ENCODE results near the gene PIK3CD.

PIK3CD gene

GRCh38 chr1:9651565-9652378 lies at the start of gene PIK3CD:
PIK3CD (plus strand) TSS chr1:9651731; CDS start chr1:9710456, 58,725 bp downstream.
- DNase-seq (ENCODE audit: low read depth) = peak; percentile 64

GRCh38 chr1:9601942-9602793 lies 49.4 kb upstream of the PIK3CD start:
- no peak for DNase-seq (ENCODE audit: low read depth)

- DNase-seq (ENCODE audit: low read depth) = no peak
Observed at GRCh38 chr1:9602794-9603167, 48.8 kb upstream of the PIK3CD start.

DNA sequence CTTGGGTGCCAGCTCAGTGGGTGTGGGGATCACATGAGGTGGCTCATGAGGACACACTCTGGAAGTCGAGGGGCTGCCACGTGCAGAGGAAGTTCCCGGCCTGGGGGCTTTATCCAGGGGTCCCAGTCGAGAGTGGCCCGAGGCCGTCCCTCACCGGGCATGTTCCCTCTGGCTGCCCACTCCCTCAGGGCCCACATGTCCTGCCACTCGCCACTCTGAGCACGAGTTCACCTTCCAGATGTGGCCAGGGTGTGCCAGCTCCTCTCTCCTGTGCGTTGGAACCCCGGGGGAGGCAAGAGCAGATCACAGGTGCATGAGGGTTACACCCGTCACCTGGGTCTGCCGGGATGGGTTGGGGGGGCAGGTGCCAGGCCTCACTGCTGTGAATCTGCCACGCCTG lies 48.2 kb upstream of the PIK3CD start:
- DNase-seq (ENCODE audit: low read depth) = no peak

DNA sequence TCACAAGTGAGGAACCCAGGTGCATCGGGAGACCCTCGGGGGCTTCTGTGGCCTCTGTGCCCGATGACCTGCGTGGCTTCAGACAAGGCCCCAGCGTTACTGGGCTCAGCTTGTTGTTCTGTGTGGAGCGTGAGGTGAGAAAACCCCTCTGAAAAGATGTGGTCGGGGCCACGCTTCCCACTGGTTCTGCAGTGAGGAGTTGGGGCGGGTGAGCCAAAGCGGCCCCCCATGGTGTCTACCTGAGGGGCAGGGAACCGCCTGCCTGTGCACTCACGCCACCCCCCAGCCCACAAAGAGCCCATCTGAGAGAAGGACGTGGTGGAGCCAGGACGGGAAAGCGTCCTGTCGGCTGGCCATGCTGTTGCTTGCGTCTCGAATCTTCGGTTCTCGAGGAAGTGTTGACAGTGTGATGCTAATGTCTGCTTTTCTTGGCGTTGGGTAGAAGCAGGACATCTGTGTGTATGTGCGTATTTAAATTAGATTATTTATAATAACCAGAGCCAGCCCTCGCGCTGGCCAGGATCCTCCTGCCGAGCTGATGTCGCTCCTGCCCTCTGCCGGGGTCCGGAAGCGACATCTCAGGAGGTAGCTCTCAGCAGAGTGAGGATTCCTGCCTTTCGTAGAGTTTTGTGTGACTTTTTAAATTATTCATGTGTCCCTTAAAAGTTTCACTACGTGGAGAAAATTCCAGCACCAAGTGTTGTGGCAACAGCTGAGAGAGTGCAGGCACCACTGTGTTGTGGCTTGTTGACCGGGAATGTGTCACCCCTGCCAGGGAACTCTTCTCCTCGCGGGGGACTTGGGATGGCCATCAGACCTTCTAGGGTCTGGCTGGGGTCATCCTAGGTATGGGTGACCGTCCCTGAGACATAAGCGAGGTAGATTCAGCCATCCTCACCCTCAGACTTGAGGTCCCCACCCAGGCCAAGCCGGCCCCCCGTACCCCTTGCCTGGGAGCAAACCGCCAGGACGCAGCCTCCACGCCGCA lies 47.5 kb upstream of the PIK3CD start:
- DNase-seq (ENCODE audit: low read depth) = no peak

- no peak for DNase-seq (ENCODE audit: low read depth)
Observed at GRCh38 chr1:9604836-9605235, 46.7 kb upstream of the PIK3CD start.

GRCh38 chr1:9605946-9606455 lies 45.5 kb upstream of the PIK3CD start:
- no peak for DNase-seq (ENCODE audit: low read depth)

GRCh38 chr1:9606458-9606857 lies 45.1 kb upstream of the PIK3CD start:
- no peak for DNase-seq (ENCODE audit: low read depth)

DNA sequence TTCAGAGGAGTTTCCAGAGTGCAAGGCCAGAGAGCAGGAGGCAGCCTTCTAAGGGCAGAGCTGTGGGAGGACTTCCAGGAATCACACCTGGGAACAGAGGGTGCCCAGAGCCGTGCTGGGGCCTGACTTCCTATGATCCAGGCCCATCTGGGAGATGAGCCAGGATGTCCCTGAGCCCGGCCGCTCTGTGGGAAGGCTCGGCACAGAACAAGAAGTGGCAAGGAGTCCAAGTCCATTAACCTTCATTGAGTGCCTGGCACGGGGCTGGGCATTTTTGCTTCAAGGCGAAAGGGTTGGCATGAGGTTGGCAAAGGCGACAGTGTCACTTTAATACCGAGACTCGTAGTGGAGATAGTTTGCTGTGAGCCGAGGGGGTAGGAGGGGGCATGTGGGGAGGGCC lies 44.6 kb upstream of the PIK3CD start:
- DNase-seq (ENCODE audit: low read depth) = no peak

GRCh38 chr1:9607352-9607751 lies 44.2 kb upstream of the PIK3CD start:
- DNase-seq (ENCODE audit: low read depth) = no peak

DNA sequence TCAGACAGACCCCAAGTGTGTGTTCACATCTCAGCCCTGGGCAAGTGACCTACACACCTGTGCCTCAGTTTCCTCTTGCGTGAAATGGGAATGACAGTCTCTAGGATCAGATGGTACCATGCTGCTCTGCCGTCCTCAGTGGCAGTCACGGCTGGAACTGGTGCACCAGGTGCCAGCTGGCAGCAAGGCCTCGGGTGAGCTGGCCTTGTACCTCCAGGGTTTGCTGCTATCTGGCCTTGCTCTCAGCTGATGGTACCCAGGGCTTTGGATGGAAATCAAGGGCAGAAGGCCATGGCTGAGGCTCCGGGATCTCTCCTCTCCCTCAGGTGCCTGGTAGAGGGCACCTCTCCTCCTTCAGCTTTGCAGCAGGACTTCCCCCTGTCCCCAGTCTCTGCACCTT lies 41.5 kb upstream of the PIK3CD start:
- DNase-seq (ENCODE audit: low read depth) = no peak

DNA sequence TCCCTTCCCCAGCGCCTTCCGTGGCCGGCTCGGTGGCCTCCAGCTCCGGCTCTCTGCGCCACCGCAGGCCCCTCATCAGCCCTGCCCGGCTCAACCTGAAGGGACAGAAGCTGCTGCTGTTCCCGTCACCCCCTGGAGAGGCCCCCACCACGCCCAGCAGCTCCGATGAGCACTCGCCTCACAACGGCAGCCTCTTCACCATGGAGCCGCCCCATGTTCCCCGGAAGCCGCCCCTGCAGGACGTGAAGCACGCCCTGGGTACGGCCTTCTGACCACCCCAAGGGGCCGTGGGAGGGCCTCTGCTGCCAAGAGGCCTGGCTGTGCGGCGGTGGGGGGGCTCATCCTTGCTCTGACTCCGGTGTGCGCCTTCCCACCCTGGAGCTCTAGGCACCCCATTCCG lies 41.0 kb upstream of the PIK3CD start:
- DNase-seq (ENCODE audit: low read depth) = no peak

- no peak for DNase-seq (ENCODE audit: low read depth)
Observed at GRCh38 chr1:9611716-9612115, 39.8 kb upstream of the PIK3CD start.

- DNase-seq (ENCODE audit: low read depth) = no peak
Observed at GRCh38 chr1:9612162-9612845, 39.2 kb upstream of the PIK3CD start.

GRCh38 chr1:9612871-9613624 lies 38.5 kb upstream of the PIK3CD start:
- DNase-seq (ENCODE audit: low read depth) = no peak

DNA sequence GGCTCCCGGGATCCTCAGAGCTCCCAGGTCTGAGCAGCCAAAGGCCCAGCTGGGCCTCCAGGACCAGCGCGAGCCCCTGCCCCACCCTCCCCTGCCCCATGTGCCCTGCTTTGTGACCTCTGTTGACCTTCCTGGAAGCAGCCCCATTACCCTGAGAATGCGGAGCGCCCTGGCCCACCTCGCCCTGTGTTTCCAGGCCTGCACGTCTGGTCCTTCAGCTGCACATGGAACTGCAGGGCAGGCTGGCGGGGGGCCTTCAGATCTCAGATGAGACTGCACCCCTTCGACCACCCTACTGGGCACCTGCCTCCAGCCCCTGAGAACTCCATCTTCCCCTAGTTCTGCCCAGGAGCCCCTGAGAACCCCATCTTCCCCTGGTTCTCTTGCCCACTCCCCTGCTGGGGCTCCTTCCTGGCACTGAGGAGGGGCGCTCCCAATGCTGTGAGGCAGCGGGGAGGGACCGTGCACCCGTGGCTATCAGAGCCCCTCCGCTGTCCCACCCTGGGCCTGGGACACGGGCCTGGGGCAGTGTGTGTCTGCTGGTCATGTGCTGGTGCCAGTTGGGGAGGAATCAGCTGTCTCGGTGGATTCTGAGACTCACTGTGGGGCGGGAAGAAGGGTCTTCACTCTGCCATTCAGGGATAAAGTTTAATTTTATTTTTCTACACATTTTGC lies 37.8 kb upstream of the PIK3CD start:
- DNase-seq (ENCODE audit: low read depth) = no peak

DNA sequence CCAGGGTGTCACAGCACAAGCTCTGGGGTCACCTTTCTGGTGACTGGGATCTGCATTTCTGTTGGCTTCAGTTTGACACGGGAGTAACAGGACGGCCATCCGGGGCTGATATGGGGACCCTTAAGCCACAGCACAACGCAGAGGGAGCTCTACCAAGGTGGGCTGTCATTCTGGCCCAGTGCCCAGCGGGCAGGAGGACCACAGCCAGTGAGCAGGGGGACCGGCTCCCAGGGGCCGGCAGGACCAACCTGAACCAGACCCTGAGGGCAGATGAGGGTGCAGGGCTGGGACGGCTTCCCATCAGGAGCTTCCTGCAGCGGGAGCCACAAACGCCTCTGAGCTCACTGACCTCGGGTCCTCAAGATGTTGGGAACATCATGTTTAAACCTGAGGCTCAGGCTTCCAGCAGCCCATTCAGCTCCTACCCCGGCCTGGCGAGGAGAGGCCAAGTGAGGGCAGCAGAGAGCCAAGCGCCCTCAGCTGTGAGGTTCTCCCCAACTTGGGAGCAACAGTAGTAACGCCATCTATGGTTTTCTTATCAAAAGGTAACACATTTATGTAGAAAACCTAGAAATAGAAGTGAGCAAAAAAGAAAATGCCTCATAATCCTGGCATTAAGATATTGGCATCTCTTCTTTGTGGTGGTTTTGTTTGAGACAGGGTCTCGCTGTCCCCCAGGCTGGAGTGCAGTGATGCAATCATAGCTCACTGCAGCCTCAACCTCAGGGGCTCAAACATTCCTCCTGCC lies 36.0 kb upstream of the PIK3CD start:
- DNase-seq (ENCODE audit: low read depth) = peak; percentile 42

- DNase-seq (ENCODE audit: low read depth) = no peak
Observed at GRCh38 chr1:9618909-9619679, 32.4 kb upstream of the PIK3CD start.
